Aorta (tissue), 5 donors: ENCODE data around the gene PPP2R1B. TPM values are rescaled to one million over a fixed set of nuclear protein-coding genes. Genes with fewer than 3 reads are reported as not detected.
"Not testable (repeated sequence)": the region's sequence is repeated elsewhere in the genome, so short reads cannot be mapped to it uniquely, and the experiment has no call there.

Experiments used
- ATAC-seq: fragments of 200-7000 bp; cut with Tn5 transposase; one replicate; pipeline ENCODE4 v1.9.1; 2022; ENCODE audit warnings: moderate library complexity; ENCODE audit not compliant: low FRiP score
- DNase-seq, 2 donors: peaks; one replicate each; pipeline ENCODE4 v3.0.0-alpha.2; 2020
- H3K27ac ChIP-seq, 2 donors: one replicate each; pipeline ENCODE4 v1.5.1; 2013; ENCODE audit warnings: low read length in 2 of 2, mild to moderate bottlenecking in 2 of 2, moderate library complexity in 2 of 2, control low read depth in 1 of 2, inconsistent platforms in 1 of 2, low read depth in 1 of 2
- H3K27me3 ChIP-seq, 2 donors: one replicate each; pipeline ENCODE4 v1.6.1; 2013; ENCODE audit warnings: control low read depth in 1 of 2, low read length in 1 of 2, mild to moderate bottlenecking in 1 of 2, moderate library complexity in 1 of 2; ENCODE audit not compliant: insufficient read depth in 2 of 2, control insufficient read depth in 1 of 2
- H3K36me3 ChIP-seq, 2 donors: one replicate each; pipeline ENCODE4 v1.6.1; 2013; ENCODE audit warnings: control low read depth in 1 of 2, low read length in 1 of 2, mild to moderate bottlenecking in 1 of 2; ENCODE audit not compliant: insufficient read depth in 2 of 2, control insufficient read depth in 1 of 2
- H3K4me1 ChIP-seq, 2 donors: one replicate each; pipeline ENCODE4 v1.6.1; 2013; ENCODE audit warnings: low read length in 2 of 2, control low read depth in 1 of 2, mild to moderate bottlenecking in 1 of 2, moderate library complexity in 1 of 2; ENCODE audit not compliant: insufficient read depth in 2 of 2, control insufficient read depth in 1 of 2
- H3K4me3 ChIP-seq, 2 donors: one replicate each; pipeline ENCODE4 v1.5.1; 2013; ENCODE audit warnings: low read length in 2 of 2, control low read depth in 1 of 2, mild to moderate bottlenecking in 1 of 2
- H3K9me3 ChIP-seq: one replicate; pipeline ENCODE4 v1.6.1; 2013; ENCODE audit warnings: mild to moderate bottlenecking, low read length; ENCODE audit not compliant: control insufficient read depth
- WGBS, 2 donors: extraction: QIAGEN DNeasy Blood & Tissue Kit; methylation state at CpG; one replicate each; pipeline ENCODE4 v1.1.7; 2013; 5-methylcytosine and 5-hydroxymethylcytosine counted together
- intact Hi-C, 2 donors: fragments of 100-400 bp; cut with DNase I; formaldehyde crosslinking; loops; one replicate each; pipeline versions ENCODE4 v1.14.2 to v1.15.0; 2022
- polyA plus RNA-seq, 2 donors: library from polyadenylated mRNA; stranded (reverse); fragments of 200-250 nt; gene quantifications; one replicate each; pipeline ENCODE4 v1.2.3, GENCODE V29; 2013
- total RNA-seq, 2 donors: library from RNA; stranded (reverse); fragmentation: NEBNext Ultra II Directional; extraction: Animal tissue kit (Norgen Biotek cat#: 25700); gene quantifications; one replicate each; pipeline ENCODE4 v1.2.1, GENCODE V29; 2021
- donor health status: healthy with polysubstance abuse.
- donor health status: Bipolar disorder and iron deficiency.
- donor health status: DM: no; HTN: no; CAD: no.
- donor health status: DM: no; HTN: no; CAD: no.
- donor health status: DM: yes; HTN: yes; CAD: no.

The PPP2R1B gene
- total and polyA plus RNA-seq, 4 donors = 3.5 to 27.2 (median 14.7) TPM

DNA sequence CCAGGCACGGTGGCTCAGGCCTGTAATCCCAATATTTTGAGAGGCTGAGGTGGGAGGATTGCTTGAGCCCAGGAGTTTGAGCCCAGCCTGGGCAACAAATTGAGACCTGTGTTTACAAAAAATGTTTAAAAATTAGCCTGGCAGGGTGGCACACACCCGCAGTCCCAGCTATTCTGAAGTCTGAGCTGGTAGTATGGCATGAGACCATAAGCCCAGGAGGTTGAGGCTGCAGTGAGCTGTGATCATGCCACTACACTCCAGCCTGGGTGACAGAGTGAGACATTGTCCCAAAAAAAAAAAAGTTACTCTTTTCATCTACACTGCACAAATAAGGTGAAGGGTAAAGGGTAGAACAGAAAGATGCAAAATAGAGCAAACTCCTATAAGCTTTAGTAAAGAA is 22.3 kb upstream of the PPP2R1B start:
- Histone ChIP-seq H3K4me3 (no peak overlapping the region), H3K27ac (peak overlapping the region in 1 of 2 donors; percentile 57), H3K27me3 (no peaks in the 10 kb centered on the region), H3K9me3 (no peaks in the 10 kb centered on the region), H3K4me1 (peaks cover 0 to 3% of the 10 kb centered on the region in 2 donors), H3K36me3 (peaks cover 0 to 9% of the 10 kb centered on the region in 2 donors)
- no peak for DNase-seq
- ATAC-seq = no peak
- intact Hi-C loops = loop anchor here in 1 of 2 donors (5.0 kb wide), 1 partner anchor 54 kb away; no protein-coding TSS in a partner anchor
- 30 to 35% methylated on average over 2 of the region's 2 CpGs for WGBS, 2 donors

DNA sequence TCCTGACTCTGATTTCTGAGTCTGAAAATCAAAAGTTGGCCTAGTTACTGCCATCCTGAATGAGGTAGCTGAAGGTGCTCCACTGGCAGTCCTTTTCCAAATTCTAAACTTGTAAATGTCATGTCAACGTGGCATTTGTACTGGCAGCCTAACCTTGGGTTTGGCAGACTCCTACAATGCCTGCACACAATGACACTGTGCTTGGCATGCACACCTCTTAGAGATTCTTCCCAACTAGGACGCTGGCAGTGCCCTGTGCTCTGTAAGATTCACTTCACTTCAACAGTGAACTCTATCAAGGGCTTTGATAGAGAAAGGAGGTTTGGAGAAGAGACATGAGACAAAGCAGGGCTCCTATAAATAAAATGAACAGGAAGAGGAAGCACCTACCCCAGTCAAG is 21.9 kb upstream of the PPP2R1B start:
- H3K4me1 ChIP-seq = peaks cover 0 to 3% of the 10 kb centered on the region in 2 donors
- DNase-seq (no peak), ATAC-seq (no peak)
- H3K27me3 ChIP-seq = no peaks in the 10 kb centered on the region
- H3K36me3 ChIP-seq = peaks cover 0 to 9% of the 10 kb centered on the region in 2 donors
- H3K4me3 ChIP-seq = no peak overlapping the region
- intact Hi-C loops = loop anchor here in 1 of 2 donors (5.0 kb wide), 1 partner anchor 54 kb away; no protein-coding TSS in a partner anchor
- peak overlapping the region in 1 of 2 donors; percentile 57 for H3K27ac ChIP-seq
- no peaks in the 10 kb centered on the region for H3K9me3 ChIP-seq
- WGBS, 2 donors = 10 to 11% methylated on average over 2 of the region's 2 CpGs

DNA sequence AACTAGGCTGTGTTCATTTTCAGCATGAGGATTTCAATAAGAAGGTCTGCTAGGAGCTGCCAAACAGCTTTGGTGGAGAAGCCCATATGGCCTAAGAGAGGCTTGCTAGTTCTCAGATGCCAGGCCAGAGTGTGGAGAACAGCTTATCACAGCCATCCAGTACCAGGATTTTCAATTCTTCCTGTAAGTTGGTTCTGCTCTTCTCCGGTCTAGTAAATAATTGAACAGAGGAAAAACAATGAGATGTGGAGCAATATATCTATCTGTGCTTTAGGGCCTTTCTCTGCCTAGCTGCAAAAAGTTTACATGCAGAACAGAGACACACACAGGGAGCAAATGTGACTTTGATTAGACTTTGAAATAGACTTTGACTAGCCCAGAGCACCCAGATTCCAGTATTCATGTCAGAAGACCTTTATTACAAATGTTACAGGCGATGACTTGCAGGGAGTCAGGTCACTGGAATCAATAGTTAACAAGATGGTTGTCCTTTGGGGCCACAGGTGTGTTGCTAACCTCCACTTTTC is 19.8 kb upstream of the PPP2R1B start:
- ATAC-seq = no peak
- peaks cover 0 to 3% of the 10 kb centered on the region in 2 donors for H3K4me1 ChIP-seq
- intact Hi-C loops = loop anchor here in 1 of 2 donors (5.0 kb wide), 1 partner anchor 56 kb away; no protein-coding TSS in a partner anchor
- 91 to 97% methylated on average over 2 of the region's 2 CpGs for WGBS, 2 donors
- H3K36me3 ChIP-seq = peaks cover 0 to 7% of the 10 kb centered on the region in 2 donors
- no peak overlapping the region for H3K4me3 ChIP-seq
- H3K27ac ChIP-seq = no peak overlapping the region
- no peaks in the 10 kb centered on the region for H3K27me3 ChIP-seq
- H3K9me3 ChIP-seq = no peaks in the 10 kb centered on the region
- DNase-seq = no peak

DNA sequence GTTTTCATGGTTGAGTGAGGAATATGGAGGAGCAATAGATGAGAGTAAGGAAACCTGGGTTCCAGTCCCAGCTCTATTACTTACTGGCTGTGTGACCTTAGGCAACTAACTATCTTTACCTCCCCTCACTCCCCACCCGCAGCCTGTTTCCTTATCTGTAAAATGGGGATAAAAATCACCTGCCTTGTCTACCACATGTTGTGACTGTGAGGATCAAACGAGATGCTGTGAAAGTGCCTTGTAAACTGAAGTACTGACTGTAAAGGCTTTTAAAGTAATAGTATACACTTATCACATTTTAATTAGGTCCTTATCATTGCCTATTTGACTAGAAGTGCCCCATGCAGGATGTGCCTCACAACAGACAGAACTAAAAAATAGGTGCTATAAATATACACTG is 18.9 kb upstream of the PPP2R1B start:
- 91% methylated on average over 2 of the region's 2 CpGs for WGBS, 2 donors
- peaks cover 0 to 7% of the 10 kb centered on the region in 2 donors for H3K36me3 ChIP-seq
- peaks cover 0 to 3% of the 10 kb centered on the region in 2 donors for H3K4me1 ChIP-seq
- no peaks in the 10 kb centered on the region for H3K9me3 ChIP-seq
- ATAC-seq (no peak), DNase-seq (no peak)
- H3K27me3 ChIP-seq = no peaks in the 10 kb centered on the region
- no peak overlapping the region for H3K4me3 ChIP-seq
- no peak overlapping the region for H3K27ac ChIP-seq
- intact Hi-C loops = loop anchor here in 1 of 2 donors (5.0 kb wide), 1 partner anchor 57 kb away; no protein-coding TSS in a partner anchor

DNA sequence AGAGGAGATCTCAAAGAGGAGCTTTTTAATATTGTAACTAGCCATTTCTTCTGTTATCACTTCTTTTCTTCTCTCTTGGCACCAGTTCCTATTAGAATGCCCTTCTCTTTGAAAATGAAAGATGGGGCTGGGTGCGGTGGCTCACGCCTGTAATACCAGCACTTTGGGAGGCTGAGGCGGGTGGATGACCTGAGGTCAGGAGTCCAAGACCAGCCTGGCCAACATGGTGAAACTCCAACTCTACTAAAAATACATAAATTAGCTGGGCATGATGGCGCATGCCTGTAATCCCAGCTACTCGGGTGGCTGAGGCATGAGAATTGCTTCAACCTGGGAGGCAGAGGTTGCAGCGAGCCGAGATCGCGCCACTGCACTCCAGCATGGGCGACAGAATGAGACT is 18.1 kb upstream of the PPP2R1B start:
- not testable (repeated sequence) for DNase-seq, H3K27me3 ChIP-seq, H3K36me3 ChIP-seq, H3K27ac ChIP-seq, H3K9me3 ChIP-seq, ATAC-seq, H3K4me3 ChIP-seq, H3K4me1 ChIP-seq
- WGBS, 2 donors = 96% methylated on average over 10 of the region's 10 CpGs
- intact Hi-C loops = loop anchor here in 1 of 2 donors (5.0 kb wide), 1 partner anchor 48 kb away; no protein-coding TSS in a partner anchor

DNA sequence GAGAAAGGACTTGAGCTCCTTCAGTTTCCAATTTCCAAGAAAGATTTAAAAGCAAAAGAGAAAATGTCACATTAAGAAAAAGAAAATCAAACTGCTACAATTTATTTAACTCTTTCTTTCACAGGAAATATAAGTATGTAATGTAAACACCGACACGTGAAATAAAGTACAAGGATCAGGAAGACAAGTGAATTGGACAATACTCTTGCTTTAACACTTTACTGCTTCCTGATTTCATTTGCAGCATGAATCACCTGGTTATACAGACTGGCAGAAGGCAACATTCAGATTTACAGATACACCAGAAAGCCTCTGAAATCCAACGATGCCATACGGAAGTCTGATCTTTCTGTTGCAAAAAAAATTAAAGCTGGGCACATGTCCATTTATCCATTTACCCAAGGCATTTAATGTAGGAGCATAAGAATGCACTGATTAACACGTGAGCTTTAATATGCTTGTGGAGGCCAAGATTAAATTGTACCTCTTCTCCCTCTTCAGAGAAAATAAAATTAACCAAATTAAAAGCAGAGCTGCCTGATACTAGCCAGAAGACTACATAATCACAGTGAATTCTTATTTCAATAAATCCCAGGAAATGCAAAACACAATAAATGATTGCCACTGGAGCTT is 16.0 kb upstream of the PPP2R1B start:
- ATAC-seq = no peak
- H3K27me3 ChIP-seq = no peaks in the 10 kb centered on the region
- no peak overlapping the region for H3K4me3 ChIP-seq
- DNase-seq = no peak
- no peak overlapping the region for H3K27ac ChIP-seq
- H3K36me3 ChIP-seq = peaks cover 0 to 7% of the 10 kb centered on the region in 2 donors
- H3K4me1 ChIP-seq = no peaks in the 10 kb centered on the region
- 67 to 72% methylated on average over 5 of the region's 5 CpGs for WGBS, 2 donors
- H3K9me3 ChIP-seq = no peaks in the 10 kb centered on the region
- intact Hi-C loops = loop anchor here in 1 of 2 donors (5.0 kb wide), 1 partner anchor 50 kb away; no protein-coding TSS in a partner anchor

DNA sequence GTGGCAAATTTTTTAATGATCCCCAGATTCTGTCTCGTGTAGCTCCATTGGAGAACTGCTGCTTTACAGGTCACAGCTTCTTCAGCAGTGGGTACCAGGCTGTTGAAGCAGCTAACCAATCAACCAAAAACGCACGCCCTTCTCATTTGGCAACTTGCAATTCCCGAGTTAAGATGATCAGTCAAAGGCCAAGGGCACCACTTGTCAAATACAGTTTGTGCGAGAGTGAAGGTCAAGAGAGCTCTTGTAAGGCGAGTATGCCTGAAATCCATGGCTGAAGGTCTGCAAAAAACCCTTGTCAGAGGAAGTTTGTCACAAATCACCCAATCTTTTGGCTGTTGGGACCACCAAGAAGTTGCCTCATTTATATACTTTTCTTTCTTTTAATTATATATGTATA is 12.9 kb upstream of the PPP2R1B start:
- no peak overlapping the region for H3K27ac ChIP-seq
- no peaks in the 10 kb centered on the region for H3K36me3 ChIP-seq
- intact Hi-C loops = loop anchor here in 1 of 2 donors (5.0 kb wide), 3 partner anchors 42 to 212 kb away; no protein-coding TSS in a partner anchor
- H3K4me3 ChIP-seq = no peak overlapping the region
- H3K9me3 ChIP-seq = no peaks in the 10 kb centered on the region
- ATAC-seq (no peak), DNase-seq (no peak)
- H3K27me3 ChIP-seq = no peaks in the 10 kb centered on the region
- WGBS, 2 donors = 89% methylated on average over 6 of the region's 6 CpGs
- H3K4me1 ChIP-seq = peaks cover 0 to 1% of the 10 kb centered on the region in 2 donors

DNA sequence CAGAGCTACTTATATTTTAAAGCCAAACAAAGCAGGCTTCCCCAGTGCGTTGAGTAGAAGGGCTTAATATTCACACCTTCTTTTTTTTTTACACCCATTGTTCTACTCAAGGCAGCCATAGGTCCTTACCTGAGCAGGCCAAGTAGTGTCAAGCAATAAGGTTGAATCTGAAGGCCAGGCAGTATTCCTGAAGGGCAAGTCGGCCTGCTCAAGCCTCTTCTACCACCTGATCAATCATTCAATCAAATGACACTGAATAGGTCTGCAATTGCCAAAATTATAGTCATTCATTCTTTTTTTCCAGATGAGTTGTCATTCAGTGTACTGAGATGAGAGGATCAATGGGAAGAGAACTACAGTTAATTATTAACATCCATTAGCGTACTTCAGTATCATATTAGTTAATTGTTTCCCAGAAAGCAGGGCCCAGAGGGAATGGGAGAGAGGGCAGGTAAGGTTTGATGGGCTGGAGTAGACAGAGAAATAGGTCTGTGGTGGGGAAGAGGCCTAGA is 11.9 kb upstream of the PPP2R1B start:
- WGBS, 2 donors = 74 to 79% methylated on average over 3 of the region's 3 CpGs
- intact Hi-C loops = loop anchor here in 1 of 2 donors (5.0 kb wide), 3 partner anchors 41 to 211 kb away; no protein-coding TSS in a partner anchor

More for the DNA sequence above, 11.9 kb upstream of the PPP2R1B start:
- H3K9me3 ChIP-seq = no peaks in the 10 kb centered on the region
- H3K4me3 ChIP-seq = no peak overlapping the region
- H3K27ac ChIP-seq = no peak overlapping the region
- DNase-seq (no peak), ATAC-seq (no peak)
- peaks cover 0 to 1% of the 10 kb centered on the region in 2 donors for H3K4me1 ChIP-seq
- H3K27me3 ChIP-seq = no peaks in the 10 kb centered on the region
- H3K36me3 ChIP-seq = no peaks in the 10 kb centered on the region
